HG03045 (cell line): ENCODE data around the gene TTC23L.

ENCODE experiments used
- ATAC-seq: cut with Tn5 transposase; IDR thresholded peaks from one replicate; pipeline ENCODE4 v1.9.1; 2021; ENCODE audit warnings: mild to moderate bottlenecking, moderate library complexity; ENCODE audit not compliant: unreplicated experiment

TTC23L gene

GRCh38 chr5:34868791-34869190, 29.8 kb downstream of the TTC23L start:
- no peak for ATAC-seq

GRCh38 chr5:34869256-34869655, 30.3 kb downstream of the TTC23L start:
- ATAC-seq = no peak

GRCh38 chr5:34870382-34870781, 31.4 kb downstream of the TTC23L start:
- no peak for ATAC-seq

- ATAC-seq = no peak
Measured at GRCh38 chr5:34876275-34876674, 37.3 kb downstream of the TTC23L start.

- no peak for ATAC-seq
Measured at GRCh38 chr5:34881246-34881645, 42.3 kb downstream of the TTC23L start.

GRCh38 chr5:34886392-34887119, 47.6 kb downstream of the TTC23L start:
- ATAC-seq = no peak

- no peak for ATAC-seq
Measured at GRCh38 chr5:34889394-34889793, 50.4 kb downstream of the TTC23L start.

- ATAC-seq = no peak
Measured at GRCh38 chr5:34891981-34892380, 53.0 kb downstream of the TTC23L start.

- no peak for ATAC-seq
Measured at GRCh38 chr5:34892414-34892813, 53.5 kb downstream of the TTC23L start.

GRCh38 chr5:34894716-34895115, 55.8 kb downstream of the TTC23L start:
- ATAC-seq = no peak

GRCh38 chr5:34895641-34896419, 56.9 kb downstream of the TTC23L start:
- no peak for ATAC-seq

GRCh38 chr5:34897646-34898045, 58.7 kb downstream of the TTC23L start:
- no peak for ATAC-seq

GRCh38 chr5:34898258-34898895, 59.4 kb downstream of the TTC23L start:
- ATAC-seq = peak; percentile 90

- ATAC-seq = no peak
Measured at GRCh38 chr5:34899066-34899465, 60.1 kb downstream of the TTC23L start.

- ATAC-seq = no peak
Measured at GRCh38 chr5:34900652-34901051, 61.7 kb downstream of the TTC23L start.

- ATAC-seq = no peak
Measured at GRCh38 chr5:34903260-34903659, 64.3 kb downstream of the TTC23L start.

GRCh38 chr5:34905564-34905963, 66.6 kb downstream of the TTC23L start:
- ATAC-seq = no peak

- no peak for ATAC-seq
Measured at GRCh38 chr5:34913072-34913471, 74.1 kb downstream of the TTC23L start.

GRCh38 chr5:34914671-34915138, 75.7 kb downstream of the TTC23L start:
- ATAC-seq = peak; percentile 8

GRCh38 chr5:34915139-34915855, 76.3 kb downstream of the TTC23L start, which contains the start of the genes BRIX1 and RAD1:
Gene BRIX1 (plus strand): TSS chr5:34915711. CDS start chr5:34915739, 28 bp downstream.
Gene RAD1 (minus strand): TSS chr5:34915504. CDS start chr5:34914892, 612 bp downstream.
- ATAC-seq = peak; percentile 99

- ATAC-seq = peak; percentile 14
Measured at GRCh38 chr5:34915856-34916192, 76.9 kb downstream of the TTC23L start.
